ENCODE data around the gene GATA3. TPM values are rescaled to one million over a fixed set of nuclear protein-coding genes. Genes with fewer than 3 reads are reported as not detected.

Gene GATA3
- total RNA-seq, 1 donor from 2014 or later: 1.4 TPM

GRCh38 chr10:8044331-8044907, 10.1 kb upstream of the GATA3 start:
- H3K4me3 ChIP-seq: peak overlapping the region; percentile 55
- H3K36me3 ChIP-seq: no peaks in the 10 kb centered on the region
- no peak for TF ChIP-seq CTCF (IDR thresholded peaks at IDR 0.05; ENCODE audit: borderline replicate concordance)
- H3K27me3 ChIP-seq (ENCODE audit: low read depth): peaks cover 100% of the 10 kb centered on the region
- no peak for DNase-seq
- no peaks in the 10 kb centered on the region for H3K9me3 ChIP-seq (replicated peaks)
- intact Hi-C loops (cut with micrococcal nuclease): no loop called here
- H3K27ac ChIP-seq (replicated peaks): no peak overlapping the region
- H3K4me1 ChIP-seq: peaks cover 48% of the 10 kb centered on the region

- Histone ChIP-seq H3K9me3 (replicated peaks) (no peaks in the 10 kb centered on the region), H3K4me3 (peak overlapping the region; percentile 55), H3K27ac (replicated peaks) (no peak overlapping the region), H3K27me3 (ENCODE audit: low read depth) (peaks cover 100% of the 10 kb centered on the region), H3K4me1 (peaks cover 55% of the 10 kb centered on the region), H3K36me3 (no peaks in the 10 kb centered on the region)
- intact Hi-C loops (cut with micrococcal nuclease): no loop called here
- no peak for DNase-seq
- TF ChIP-seq CTCF (IDR thresholded peaks at IDR 0.05; ENCODE audit: borderline replicate concordance): no peak
Measured at GRCh38 chr10:8044908-8045725, 9.4 kb upstream of the GATA3 start.

GRCh38 chr10:8045726-8046494, 8.6 kb upstream of the GATA3 start:
- Histone ChIP-seq H3K4me1 (peaks cover 63% of the 10 kb centered on the region), H3K36me3 (no peaks in the 10 kb centered on the region), H3K9me3 (replicated peaks) (no peaks in the 10 kb centered on the region), H3K27me3 (ENCODE audit: low read depth) (peaks cover 100% of the 10 kb centered on the region), H3K27ac (replicated peaks) (no peak overlapping the region), H3K4me3 (peak overlapping the region; percentile 55)
- DNase-seq: no peak
- intact Hi-C loops (cut with micrococcal nuclease): no loop called here
- no peak for TF ChIP-seq CTCF (IDR thresholded peaks at IDR 0.05; ENCODE audit: borderline replicate concordance)

- peaks cover 78% of the 10 kb centered on the region for H3K4me1 ChIP-seq
- no peak overlapping the region for H3K27ac ChIP-seq (replicated peaks)
- H3K9me3 ChIP-seq (replicated peaks): no peaks in the 10 kb centered on the region
- TF ChIP-seq CTCF (IDR thresholded peaks at IDR 0.05; ENCODE audit: borderline replicate concordance): no peak
- DNase-seq: no peak
- H3K27me3 ChIP-seq (ENCODE audit: low read depth): peaks cover 100% of the 10 kb centered on the region
- H3K4me3 ChIP-seq: no peak overlapping the region
- intact Hi-C loops (cut with micrococcal nuclease): no loop called here
- no peaks in the 10 kb centered on the region for H3K36me3 ChIP-seq
Measured at GRCh38 chr10:8047452-8048280, 6.8 kb upstream of the GATA3 start.

Data from left ventricle myocardium inferior (tissue), 1 donor.